ENCODE results near the gene SLC16A7.

DNA sequence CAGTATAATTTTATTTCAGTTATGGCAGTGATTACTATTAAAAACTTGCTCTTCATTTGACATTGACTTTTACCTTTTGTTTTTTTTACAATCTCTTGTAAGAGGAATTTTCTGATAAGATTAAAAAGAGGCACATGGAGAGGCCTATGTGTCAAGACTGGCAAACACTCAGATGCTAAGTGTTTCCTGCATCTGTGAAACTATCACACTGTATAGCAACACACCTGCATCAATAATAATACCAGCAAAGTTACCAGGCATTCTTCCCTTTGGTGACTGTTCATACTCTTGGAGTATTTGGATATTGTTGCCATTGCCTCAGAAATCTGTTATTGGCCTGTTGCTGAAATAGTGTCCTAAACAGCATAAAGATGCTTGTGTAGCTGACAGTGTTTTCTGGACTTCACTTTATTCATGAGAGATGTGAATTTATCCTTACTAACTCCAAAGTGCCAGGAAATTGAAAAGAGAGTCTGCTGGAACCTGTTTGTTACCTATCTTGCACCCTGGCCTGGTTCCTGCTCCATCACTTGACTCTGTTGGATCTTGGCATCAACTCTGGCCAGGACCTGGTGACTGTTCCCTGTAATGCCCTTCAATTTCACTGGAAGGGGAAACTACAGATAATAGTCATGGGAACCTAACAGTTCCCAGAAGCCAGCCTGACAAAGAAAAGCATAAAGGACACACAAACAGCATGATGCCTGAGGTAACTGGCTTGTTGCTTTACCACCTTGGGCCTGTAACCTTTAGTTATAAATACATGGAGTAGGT is 19.8 kb downstream of the SLC16A7 start:
- TF ChIP-seq, protein P1, sequence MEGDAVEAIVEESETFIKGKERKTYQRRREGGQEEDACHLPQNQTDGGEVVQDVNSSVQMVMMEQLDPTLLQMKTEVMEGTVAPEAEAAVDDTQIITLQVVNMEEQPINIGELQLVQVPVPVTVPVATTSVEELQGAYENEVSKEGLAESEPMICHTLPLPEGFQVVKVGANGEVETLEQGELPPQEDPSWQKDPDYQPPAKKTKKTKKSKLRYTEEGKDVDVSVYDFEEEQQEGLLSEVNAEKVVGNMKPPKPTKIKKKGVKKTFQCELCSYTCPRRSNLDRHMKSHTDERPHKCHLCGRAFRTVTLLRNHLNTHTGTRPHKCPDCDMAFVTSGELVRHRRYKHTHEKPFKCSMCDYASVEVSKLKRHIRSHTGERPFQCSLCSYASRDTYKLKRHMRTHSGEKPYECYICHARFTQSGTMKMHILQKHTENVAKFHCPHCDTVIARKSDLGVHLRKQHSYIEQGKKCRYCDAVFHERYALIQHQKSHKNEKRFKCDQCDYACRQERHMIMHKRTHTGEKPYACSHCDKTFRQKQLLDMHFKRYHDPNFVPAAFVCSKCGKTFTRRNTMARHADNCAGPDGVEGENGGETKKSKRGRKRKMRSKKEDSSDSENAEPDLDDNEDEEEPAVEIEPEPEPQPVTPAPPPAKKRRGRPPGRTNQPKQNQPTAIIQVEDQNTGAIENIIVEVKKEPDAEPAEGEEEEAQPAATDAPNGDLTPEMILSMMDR (IDR thresholded peaks at IDR 0.05) = no peak
- TF ChIP-seq EP300 (IDR thresholded peaks at IDR 0.05) = no peak
